GM12801 (cell line): Measurements from ENCODE around the gene POLD4.

Experiments
- TF ChIP-seq, protein P1 (sequence below): IDR thresholded peaks from one replicate; pipeline ENCODE4 v1.5.1; 2011; ENCODE audit warnings: control low read depth; ENCODE audit not compliant: insufficient read length; ENCODE audit errors: extremely low read depth

POLD4 gene

DNA sequence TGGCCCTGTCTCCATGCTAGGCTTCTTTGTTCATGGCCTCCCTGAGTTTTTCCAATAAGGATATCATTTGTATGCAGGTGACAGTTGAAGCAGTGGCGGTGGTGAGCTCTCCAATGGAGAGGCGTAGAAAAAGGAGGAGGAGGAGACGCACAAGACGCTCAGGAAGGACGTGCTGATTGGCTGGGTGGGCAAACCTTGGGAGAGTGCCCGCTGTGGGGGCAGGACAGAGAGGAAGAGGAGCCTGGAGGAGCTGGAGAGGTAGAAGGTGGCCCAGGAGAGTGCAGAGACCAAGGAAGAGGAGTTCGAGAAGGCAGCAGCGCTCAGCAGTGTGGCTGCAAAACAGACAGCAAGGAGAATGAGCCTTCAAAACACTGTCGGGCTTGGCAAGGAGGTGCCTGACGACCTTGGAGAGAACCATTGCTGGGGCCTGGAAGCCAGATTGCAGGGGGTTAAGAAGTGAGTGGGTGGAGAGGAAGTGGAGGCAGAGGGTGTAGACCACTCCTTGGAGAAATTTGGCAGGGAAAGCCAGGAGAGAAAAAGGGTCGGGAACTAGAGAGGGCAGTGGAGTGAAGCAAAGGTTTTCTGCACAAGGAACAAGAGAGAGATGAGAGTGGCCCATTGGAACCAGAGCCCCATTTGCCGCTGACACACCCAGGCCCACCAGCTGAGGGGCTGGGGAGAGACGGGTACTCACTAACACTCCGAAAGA lies 12.5 kb upstream of the POLD4 start:
- TF ChIP-seq, protein P1, sequence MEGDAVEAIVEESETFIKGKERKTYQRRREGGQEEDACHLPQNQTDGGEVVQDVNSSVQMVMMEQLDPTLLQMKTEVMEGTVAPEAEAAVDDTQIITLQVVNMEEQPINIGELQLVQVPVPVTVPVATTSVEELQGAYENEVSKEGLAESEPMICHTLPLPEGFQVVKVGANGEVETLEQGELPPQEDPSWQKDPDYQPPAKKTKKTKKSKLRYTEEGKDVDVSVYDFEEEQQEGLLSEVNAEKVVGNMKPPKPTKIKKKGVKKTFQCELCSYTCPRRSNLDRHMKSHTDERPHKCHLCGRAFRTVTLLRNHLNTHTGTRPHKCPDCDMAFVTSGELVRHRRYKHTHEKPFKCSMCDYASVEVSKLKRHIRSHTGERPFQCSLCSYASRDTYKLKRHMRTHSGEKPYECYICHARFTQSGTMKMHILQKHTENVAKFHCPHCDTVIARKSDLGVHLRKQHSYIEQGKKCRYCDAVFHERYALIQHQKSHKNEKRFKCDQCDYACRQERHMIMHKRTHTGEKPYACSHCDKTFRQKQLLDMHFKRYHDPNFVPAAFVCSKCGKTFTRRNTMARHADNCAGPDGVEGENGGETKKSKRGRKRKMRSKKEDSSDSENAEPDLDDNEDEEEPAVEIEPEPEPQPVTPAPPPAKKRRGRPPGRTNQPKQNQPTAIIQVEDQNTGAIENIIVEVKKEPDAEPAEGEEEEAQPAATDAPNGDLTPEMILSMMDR = no peak

DNA sequence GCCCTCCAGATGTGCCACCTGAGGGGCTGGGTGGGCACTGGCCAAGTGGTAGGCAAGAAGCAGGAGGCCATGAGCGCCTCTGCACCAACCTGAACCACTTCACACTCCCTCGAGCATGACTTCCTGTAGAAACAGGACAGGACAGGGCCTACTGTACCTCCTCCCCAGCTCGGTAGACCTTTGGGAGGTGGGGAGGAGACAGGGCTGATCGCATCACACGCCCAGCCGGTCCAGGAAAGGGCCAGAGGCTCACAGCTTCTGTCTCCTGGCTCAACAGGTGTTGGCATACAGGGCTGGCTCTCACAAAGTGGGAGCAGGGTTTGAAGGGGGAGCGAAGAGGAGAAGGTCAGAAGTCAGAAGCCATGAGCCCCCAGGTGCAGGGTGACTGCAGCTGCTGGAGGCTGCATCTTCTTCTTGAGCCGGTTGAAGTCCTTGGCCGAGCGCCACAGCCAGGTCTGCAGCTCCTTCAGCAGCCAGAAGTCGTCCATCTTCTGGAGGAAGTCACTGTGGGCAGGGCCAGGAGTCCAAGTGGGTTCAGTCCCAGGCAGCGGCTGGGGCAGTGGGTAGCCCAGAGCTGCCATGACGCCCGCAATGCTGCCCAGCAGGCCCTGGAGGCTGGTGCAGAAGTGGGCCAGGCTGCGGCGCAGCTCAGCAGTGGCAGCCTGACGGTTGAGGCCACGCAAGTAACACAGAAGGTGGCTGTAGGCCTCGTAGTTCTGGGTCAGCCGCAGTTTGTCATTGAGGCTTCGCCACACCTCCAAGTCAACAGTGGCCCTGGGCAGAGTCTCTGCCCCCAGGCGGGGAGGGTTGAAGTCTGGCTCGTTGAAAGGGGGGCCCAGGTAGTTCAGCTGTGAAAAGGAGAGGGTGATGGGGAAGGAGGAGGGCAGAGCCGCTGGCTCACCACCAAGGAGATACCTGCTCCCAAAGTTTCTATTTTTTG lies 11.7 kb upstream of the POLD4 start:
- TF ChIP-seq, protein P1 = no peak

DNA sequence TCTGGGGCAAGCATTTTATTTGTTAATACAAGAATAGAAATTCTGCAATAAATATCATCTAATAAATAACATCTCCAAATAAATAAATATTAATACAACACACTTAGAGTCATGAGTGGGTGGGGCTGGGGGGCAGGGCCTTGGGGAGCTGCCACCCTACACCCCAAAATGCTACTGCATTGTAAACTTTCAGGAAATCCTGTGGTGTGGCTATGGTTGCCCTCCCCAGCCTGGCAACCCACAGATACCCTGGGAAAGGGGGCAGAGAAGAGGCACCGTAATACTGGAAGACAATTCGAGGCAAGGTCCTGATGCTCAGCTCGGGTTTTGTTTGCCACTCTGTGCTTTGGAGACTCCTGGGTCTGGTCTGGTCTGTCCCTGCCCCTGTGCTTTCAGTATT lies 10.8 kb upstream of the POLD4 start:
- TF ChIP-seq, protein P1 = no peak

DNA sequence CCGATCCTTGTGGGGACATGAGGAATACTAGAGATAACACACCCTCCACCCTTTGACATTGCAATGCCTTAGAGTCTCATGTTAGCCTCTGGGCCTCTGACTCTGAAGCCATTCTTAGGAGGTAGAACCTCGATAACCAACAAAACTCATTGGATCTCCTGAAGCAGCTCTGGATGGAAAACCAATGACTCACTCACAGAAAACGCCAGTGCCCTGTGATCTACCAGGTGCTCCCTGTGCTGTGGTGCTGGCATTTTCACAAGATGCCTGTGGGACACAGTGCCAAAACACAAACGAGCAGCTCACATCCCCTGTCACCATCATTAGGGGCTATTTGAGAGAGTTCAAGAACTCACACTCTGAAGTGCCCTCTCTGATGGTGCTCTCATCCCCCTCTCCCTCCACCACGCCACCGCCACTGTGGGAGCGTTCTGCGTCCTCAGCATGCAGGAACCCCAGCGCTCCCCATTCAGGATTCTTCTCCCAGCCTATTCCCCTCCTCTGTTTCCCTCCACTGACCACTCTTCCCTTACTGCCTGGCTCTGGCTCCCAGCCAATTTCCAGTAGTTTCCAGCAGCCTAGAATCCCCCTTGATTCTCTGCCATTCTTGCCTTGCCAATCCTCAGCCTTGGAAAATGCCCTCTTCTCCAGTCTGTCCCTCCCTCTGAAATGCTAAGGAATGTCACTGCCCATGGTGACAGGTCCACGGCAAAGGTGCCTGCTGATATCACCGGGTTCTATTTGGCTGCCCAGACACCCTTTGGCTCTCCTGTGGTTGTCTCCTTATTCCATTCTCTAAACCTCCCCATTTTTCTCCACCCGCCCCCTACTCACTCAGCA lies 4.7 kb upstream of the POLD4 start:
- TF ChIP-seq, protein P1 = no peak

DNA sequence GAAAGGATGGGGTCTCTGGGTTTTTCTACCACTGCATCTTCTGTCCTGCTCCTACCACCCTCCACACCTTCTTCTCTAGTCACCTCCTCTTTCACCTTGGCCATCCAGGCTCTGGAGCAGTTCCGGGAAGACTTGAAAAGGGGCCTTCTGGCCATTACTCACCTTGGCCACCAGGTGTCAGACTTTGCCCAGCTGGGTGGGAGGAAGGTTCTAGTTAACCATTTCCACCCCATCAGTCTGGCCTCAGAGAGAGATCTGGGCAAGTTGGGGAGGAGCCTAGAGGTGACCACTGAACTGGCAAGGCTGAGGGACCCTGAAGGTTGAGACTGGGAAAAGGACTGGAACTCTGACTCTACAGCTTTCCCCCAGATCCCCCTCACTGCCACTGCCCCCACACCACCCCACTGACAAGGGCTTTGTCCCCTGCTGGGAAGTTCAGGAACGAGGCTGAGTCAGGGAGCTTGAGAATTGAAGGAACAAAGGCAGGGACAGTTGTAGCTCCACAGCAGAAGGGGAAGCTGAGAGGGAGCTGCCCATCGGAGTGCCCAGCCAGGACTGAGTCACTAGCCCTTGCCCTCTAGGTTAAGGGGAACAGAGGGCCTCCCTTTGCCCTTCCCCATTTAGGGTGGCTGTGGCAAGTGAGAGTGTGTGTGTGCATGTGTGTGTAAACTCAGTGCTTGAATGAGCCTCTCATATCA lies 3.7 kb upstream of the POLD4 start:
- TF ChIP-seq, protein P1 = peak; percentile 81

DNA sequence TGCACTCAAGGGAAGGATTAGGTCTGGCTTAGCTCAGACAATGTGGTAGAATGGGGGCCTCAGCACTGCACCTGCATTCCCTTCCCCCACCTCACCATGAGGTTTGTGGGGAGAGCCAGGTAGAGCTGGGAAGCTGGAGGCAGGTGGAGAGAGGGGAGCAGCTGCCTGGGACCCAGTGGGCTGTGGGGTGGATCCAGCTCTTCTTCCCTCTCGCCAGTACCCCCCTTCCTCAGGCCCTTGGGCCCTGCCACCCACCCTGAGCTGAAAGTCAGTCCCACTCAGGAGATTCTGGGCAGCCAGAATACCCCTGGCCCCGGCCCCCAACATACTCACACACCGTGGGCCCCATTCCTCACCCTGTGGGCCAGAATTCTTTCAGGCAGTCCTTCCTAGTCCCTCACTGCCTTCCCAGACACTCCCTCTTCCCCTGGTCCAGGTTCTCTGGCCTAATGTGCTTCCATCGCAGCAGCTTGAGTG lies 3.1 kb upstream of the POLD4 start:
- TF ChIP-seq, protein P1 = no peak
